Hematopoietic multipotent progenitor cell treated with erythropoietin and hydrocortisone succinate and interleukin-3 and kit ligand, for 4 days (in vitro differentiated cells): ENCODE results near the gene EIF4G3.
A peak's percentile ranks its signal among the peaks of the same experiment; 100 is the strongest.
"Not testable (repeated sequence)": the region's sequence is repeated elsewhere in the genome, so short reads cannot be mapped to it uniquely, and the experiment has no call there.

ENCODE experiments used
- DNase-seq: peaks from one replicate; pipeline ENCODE4 v3.0.0-alpha.2; 2015

The EIF4G3 gene

DNA sequence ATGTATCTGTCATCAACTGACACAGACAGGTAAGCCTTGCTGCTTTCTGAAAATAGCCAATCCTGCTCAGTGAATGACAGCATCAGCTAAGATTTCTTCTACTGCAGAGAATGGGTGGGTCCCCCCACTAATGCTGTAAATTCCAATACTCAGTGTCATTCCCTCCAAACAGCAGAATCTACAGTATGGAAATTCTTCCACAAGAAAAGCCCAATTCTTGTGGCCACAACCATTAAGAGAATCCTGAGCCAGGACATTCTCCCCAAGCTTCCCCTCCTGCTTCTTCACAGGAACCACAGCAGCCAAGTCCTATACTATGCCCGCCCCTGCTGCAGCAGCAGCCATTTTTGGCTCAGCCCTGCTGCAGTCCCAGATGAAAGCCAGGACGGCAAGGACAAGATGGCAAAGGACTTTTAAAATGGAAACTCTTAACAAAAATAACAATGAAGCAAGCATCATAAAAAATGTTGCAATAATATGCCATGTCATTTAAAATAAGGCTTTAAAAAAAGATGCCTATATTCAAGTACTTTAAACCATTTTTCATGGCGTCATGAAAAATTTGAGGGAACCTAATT lies 26.8 kb downstream of the EIF4G3 start:
- DNase-seq = peak; percentile 20

GRCh38 chr1:21149430-21149854 lies 27.3 kb downstream of the EIF4G3 start:
- peak; percentile 78 for DNase-seq

- peak; percentile 11 for DNase-seq
Measured at GRCh38 chr1:21143752-21144151, 32.9 kb downstream of the EIF4G3 start.

- DNase-seq = no peak
Measured at GRCh38 chr1:21143138-21143537, 33.6 kb downstream of the EIF4G3 start.

GRCh38 chr1:21141030-21141429 lies 35.7 kb downstream of the EIF4G3 start:
- no peak for DNase-seq

DNA sequence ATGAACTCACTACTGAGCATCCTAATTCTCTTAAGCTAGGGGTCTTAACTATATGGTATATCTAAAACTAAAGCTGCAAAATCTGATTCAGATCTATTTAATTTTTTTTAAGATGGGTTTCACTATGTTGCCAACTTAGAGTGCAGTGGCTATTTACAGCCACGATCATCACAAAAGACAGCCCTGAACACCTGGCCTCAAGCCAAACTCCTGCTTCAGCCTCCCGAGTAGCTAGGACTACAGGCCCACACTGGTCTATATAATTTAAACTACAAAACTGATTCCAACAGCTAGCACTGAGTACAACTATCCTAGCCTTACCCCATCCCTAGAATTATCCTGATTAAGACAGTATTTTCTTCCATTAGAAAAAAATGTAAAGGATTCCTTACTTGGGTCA lies 37.1 kb downstream of the EIF4G3 start:
- peak; percentile 24 for DNase-seq

GRCh38 chr1:21136344-21136743 lies 40.4 kb downstream of the EIF4G3 start:
- not testable (repeated sequence) for DNase-seq

DNA sequence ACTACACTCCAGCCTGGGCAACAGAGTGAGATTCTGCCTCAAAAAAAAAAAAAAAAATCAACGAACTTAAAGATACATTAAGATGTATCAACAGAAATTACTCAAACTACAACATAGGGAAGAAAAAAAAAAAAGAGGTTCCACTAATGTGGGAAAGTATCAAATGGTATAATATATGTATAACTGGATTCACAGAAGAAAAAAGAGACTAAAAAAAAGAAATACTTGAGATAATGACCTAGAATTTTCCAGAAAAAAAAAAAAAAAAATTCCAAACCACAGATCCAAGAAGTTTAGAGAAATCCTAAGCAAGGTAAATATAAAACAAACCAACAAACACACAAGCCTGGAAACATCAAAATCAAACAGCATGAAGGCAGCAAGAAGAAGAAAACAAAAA lies 45.5 kb downstream of the EIF4G3 start:
- DNase-seq = no peak

- no peak for DNase-seq
Measured at GRCh38 chr1:21129407-21129806, 47.3 kb downstream of the EIF4G3 start.

GRCh38 chr1:21126324-21126723 lies 50.4 kb downstream of the EIF4G3 start:
- no peak for DNase-seq

- DNase-seq = peak; percentile 26
Measured at GRCh38 chr1:21124846-21125245, 51.9 kb downstream of the EIF4G3 start.

DNA sequence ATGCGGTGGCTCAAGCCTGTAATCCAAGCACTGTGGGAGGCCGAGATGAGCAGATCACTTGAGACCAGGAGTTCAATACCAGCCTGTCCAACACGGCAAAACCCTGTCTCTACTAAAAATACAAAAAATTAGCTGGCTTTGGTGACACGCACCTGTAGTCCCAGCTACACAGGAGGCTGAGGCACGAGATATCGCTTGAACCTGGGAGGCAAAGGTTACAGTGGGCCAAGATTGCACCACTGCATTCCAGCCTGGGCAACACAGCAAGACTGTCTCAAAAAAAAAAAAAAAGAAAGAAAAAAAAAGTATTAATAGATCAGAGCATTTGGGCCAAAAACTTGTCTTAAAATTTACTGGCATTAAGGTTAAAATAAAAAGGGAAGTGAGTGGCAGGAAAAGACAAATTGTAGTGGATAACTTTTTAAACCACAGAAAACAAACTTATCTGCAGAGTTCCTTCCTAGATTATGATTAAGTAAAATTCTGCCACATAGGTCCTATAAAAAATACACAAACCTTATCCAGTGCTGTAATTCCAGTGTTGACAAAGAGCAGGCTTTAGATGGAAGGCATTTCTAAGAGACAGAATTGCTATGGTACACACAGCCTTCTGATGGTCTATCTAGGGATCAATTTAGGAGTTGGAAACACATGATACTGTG lies 53.3 kb downstream of the EIF4G3 start:
- DNase-seq = peak; percentile 77

- DNase-seq = no peak
Measured at GRCh38 chr1:21121764-21122471, 54.8 kb downstream of the EIF4G3 start.

- no peak for DNase-seq
Measured at GRCh38 chr1:21118167-21118566, 58.5 kb downstream of the EIF4G3 start.

DNA sequence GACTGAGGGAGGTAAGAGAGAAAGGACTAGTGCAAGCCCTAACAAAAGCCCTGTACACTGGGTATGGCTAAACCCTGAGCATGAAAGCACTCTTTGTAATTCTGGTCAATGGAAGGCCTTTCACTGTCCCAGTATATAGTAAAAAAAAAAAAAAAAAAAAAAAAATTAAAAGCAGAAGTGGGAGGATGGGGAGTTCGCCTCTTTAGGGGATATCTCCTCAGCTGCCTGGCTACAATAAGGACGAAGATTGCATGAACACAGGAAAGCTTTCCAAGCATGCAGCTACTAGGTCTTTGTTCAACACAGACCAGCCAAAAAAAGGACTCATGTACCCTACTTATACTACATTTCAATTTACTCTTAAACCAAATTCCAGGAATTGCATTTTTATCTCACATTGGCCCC lies 59.1 kb downstream of the EIF4G3 start:
- DNase-seq = peak; percentile 80

DNA sequence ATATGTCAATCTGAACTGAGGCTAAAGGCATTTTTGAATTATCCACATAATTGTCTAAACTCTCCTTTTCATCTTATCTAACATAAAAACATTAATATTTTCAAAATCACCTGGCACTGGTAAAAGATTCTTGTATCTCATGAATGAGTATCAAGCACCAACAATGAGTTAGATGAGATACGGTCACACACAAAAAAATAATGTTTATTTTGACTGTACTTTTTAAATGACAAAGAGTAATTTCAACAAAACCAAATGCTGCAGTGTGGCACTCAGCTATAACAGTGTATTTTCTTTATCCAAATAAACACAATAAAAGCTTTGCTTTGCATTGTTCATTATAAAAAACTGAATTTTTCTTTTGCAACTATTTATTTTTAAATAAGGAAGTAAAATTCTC lies 59.5 kb downstream of the EIF4G3 start:
- DNase-seq = no peak

- DNase-seq = no peak
Measured at GRCh38 chr1:21115098-21115760, 61.5 kb downstream of the EIF4G3 start.

DNA sequence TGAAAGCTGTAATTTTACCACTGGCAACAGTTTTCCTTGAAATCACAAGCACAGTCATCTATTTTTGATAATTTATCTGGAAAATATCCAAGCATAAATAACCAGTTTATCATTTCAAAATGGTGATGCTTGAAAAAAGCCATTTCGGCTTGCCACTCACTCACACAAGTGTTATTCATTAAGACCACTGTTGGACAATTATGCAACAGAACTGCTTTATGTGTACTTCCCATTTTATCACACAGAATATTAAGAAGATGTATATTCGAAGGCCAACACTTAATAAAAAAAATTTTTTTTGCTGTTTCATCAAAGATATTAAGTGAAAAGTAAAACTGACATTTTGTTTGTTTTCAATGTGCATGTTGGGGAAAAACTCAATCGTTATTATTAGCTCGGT lies 62.3 kb downstream of the EIF4G3 start:
- peak; percentile 50 for DNase-seq

GRCh38 chr1:21110163-21110562 lies 66.5 kb downstream of the EIF4G3 start:
- DNase-seq = no peak

- DNase-seq = no peak
Measured at GRCh38 chr1:21106709-21107108, 70.0 kb downstream of the EIF4G3 start.

DNA sequence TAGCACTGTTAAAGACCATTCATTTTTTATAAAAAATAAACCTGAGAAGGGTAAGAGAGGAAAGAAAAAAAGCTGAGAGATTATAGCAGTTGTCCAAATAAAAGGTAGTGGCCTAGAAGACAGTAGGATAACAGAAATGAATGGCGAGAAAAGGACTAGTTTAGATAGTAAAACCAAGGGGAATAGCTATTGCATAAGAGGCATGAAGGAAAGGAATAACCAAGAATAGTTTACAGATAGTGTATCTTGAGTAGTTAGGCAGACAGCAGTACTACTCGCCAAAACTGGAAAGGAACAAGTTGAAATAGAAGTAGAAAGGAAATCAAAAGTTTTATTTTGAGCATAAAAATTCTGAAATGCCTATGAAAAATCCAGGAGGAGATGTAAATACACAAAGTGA lies 70.5 kb downstream of the EIF4G3 start:
- no peak for DNase-seq

DNA sequence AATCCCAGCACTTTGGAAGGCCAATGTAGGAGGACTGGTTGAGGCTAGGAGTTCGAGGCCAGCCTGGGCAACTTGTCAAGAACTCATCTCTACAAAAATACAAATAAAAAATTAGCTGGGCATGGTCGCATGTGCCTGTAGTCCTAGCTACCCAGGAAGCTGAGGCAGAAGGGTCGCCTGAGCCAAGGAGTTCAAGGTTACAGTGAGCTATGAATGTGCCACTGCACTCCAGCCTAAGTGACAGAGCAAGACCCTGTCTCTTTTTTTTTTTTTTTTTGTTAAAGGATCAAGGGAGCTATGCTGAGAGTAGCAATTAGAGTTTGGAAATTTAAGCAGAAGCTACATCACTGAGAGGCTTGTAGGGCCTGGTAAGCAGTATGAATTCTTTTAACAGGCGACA lies 70.9 kb downstream of the EIF4G3 start:
- DNase-seq = no peak

GRCh38 chr1:21104683-21105082 lies 72.0 kb downstream of the EIF4G3 start:
- no peak for DNase-seq

GRCh38 chr1:21100481-21100921 lies 76.2 kb downstream of the EIF4G3 start:
- peak; percentile 76 for DNase-seq
